Neural progenitor cell (in vitro differentiated cells): ENCODE data around the gene SS18L1.

Experiments used
- EZH2 ChIP-seq: fragments of 200-600 bp; sonication (generic); IDR thresholded peaks from 2 replicates; pipeline ENCODE4 v1.6.1; 2017; ENCODE audit warnings: antibody characterized with exemption, mild to moderate bottlenecking, moderate library complexity
- EZH2phosphoT487 ChIP-seq: fragments of 200-600 bp; sonication (generic); IDR thresholded peaks from 2 replicates; pipeline ENCODE4 v1.6.1; 2017; ENCODE audit warnings: antibody characterized with exemption
- TF ChIP-seq, protein P1 (sequence below): fragments of 200-600 bp; sonication (generic); IDR thresholded peaks from 2 replicates; pipeline ENCODE4 v1.5.1; 2017; ENCODE audit warnings: antibody characterized with exemption, mild to moderate bottlenecking

DNA sequence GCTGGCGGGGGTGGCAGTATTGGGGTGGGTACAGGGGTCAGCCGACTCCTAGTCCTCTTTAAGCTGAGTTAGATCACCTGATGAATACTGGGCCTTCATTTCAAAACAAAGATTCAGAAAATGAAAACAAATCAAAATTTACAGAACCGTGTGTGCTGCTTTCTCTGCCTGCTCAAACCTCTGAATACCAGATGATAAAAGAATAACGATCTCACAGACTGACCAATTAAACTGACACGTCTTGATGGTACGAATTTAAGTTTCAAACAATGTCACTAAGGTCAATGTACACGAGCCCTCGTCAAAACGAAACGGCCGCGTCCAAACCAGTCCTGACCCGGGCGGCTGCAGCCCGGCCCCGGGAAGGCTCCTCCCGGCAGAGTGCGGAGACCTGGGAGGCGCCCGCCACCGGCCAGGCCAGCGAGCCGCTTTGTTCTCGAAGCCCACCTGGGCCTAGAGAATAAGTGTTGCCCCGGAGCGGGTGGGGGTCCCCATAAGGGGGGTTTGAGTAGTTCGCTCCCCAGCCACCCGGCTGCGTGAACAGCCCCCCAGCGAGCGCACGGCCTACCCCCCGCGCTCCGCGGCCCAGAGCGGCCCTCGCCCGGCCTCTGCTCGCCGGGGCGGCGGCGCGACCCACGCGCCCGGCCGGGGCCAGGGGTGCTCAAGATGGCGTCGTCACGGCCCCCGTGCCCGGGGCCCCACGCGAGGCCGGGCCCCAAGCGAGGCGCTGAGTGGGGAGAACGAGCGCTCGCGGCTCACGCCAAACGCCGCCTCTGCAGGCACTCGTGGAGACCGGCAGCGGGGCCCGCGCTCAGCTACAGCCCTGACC is 1.1 kb upstream of the SS18L1 start:
- TF ChIP-seq EZH2, result no peak
- no peak for TF ChIP-seq EZH2phosphoT487
- TF ChIP-seq, protein P1, sequence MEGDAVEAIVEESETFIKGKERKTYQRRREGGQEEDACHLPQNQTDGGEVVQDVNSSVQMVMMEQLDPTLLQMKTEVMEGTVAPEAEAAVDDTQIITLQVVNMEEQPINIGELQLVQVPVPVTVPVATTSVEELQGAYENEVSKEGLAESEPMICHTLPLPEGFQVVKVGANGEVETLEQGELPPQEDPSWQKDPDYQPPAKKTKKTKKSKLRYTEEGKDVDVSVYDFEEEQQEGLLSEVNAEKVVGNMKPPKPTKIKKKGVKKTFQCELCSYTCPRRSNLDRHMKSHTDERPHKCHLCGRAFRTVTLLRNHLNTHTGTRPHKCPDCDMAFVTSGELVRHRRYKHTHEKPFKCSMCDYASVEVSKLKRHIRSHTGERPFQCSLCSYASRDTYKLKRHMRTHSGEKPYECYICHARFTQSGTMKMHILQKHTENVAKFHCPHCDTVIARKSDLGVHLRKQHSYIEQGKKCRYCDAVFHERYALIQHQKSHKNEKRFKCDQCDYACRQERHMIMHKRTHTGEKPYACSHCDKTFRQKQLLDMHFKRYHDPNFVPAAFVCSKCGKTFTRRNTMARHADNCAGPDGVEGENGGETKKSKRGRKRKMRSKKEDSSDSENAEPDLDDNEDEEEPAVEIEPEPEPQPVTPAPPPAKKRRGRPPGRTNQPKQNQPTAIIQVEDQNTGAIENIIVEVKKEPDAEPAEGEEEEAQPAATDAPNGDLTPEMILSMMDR, result no peak
